Measurements from ENCODE around the gene RNF152. TPM values are rescaled to one million over a fixed set of nuclear protein-coding genes. Genes with fewer than 3 reads are reported as not detected.

Gene RNF152
- total and polyA plus RNA-seq, 2 of the 13 experiments (the other 11 are each of a cell fraction or from before 2014, with no cell fraction given), result 0.04 TPM; not detected in 1

- 0% methylated on average over 3 of the region's 3 CpGs for WGBS (ENCODE audit: low lambda C conversion rate)
- Histone ChIP-seq H2AFZ (ENCODE audit: low read length) (no peak overlapping the region), H3K79me2 (ENCODE audit: insufficient read depth, low read length) (no peaks in the 10 kb centered on the region), H3K9me3 (ENCODE audit: low read length) (no peaks in the 10 kb centered on the region), H3K4me3 (replicated peaks in 1 of 3; ENCODE audit: insufficient read depth in 1 of 3, low read depth in 2 of 3, low read length in 3 of 3) (no peak overlapping the region), H4K20me1 (ENCODE audit: insufficient read depth, low read length) (no peaks in the 10 kb centered on the region), H3K9ac (ENCODE audit: insufficient read depth, low read depth, low read length) (no peak overlapping the region), H3K4me2 (ENCODE audit: low read depth, low read length) (no peak overlapping the region), H3K27me3 (ENCODE audit: control insufficient read depth in 1 of 2, insufficient read depth in 2 of 2, low read length in 2 of 2) (no peaks in the 10 kb centered on the region), H3K4me1 (ENCODE audit: insufficient read depth, low read length) (no peaks in the 10 kb centered on the region), H3K27ac (ENCODE audit: extremely low read length, insufficient read depth, low read length) (no peak overlapping the region), H3K36me3 (replicated peaks in 1 of 2; ENCODE audit: control insufficient read depth in 1 of 2, insufficient read depth in 2 of 2, low read length in 2 of 2) (no peaks in the 10 kb centered on the region)
- no peak for DNase-seq (ENCODE audit: low spot score)
- POLR2A ChIA-PET, result no interaction called here
- BruUV-seq (replicated peaks), result no TSS peak
- intact Hi-C loops (cut with micrococcal nuclease; ENCODE audit: unreplicated experiment) (no loop called here), in situ Hi-C loops (cut with HindIII; ENCODE audit: extremely low pct_ligation_motif_present, low pct_unique_long_range_greater_than_20kb) (no loop called here)
- no peak for ATAC-seq
- CTCF ChIA-PET (ENCODE audit: low intra/inter-chr PET ratio, low total read pairs), result no interaction called here
- no peak for FAIRE-seq
- no peak for TF ChIP-seq NR2F1 (CRISPR knock-in tag; IDR thresholded peaks at IDR 0.05)
- TF ChIP-seq MIXL1 (CRISPR knock-in tag; IDR thresholded peaks at IDR 0.05), result no peak
- no peak for TF ChIP-seq RFXAP (CRISPR knock-in tag; IDR thresholded peaks at IDR 0.05; ENCODE audit: borderline replicate concordance)
- TF ChIP-seq ZNF276 (CRISPR knock-in tag; IDR thresholded peaks at IDR 0.05; ENCODE audit: low read depth), result no peak
- TF ChIP-seq GPN1 (CRISPR knock-in tag; IDR thresholded peaks at IDR 0.05; ENCODE audit: borderline replicate concordance), result no peak
- TF ChIP-seq SPEN (CRISPR knock-in tag; IDR thresholded peaks at IDR 0.05; ENCODE audit: low read depth), result no peak
- no peak for TF ChIP-seq STAT5B (CRISPR knock-in tag; IDR thresholded peaks at IDR 0.05)
These were observed 19.7 kb upstream of the RNF152 start for GRCh38 chr18:61912476-61912875.

DNA sequence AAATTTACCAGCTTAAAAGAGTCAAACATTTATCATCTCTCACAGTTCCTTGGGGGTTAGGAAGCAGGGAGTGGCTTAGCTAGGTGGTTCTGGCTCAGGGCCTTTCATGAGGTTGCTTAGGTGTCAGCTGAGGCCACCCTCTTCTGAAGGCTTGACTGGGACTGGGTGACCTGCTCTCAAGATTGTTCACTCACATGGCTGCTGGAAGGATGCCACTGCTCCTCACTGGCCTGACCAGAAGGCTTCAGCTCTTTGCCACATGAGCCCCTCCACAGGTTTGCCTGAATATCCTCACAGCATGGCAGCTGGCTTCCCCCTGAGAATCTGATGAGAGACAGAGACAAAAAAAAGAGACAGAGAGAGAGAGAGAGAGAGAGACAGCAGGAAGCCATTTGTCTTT lies 17.3 kb upstream of the RNF152 start:
- intact Hi-C loops (cut with micrococcal nuclease; ENCODE audit: unreplicated experiment), result no loop called here
- Histone ChIP-seq H3K4me2 (ENCODE audit: low read depth, low read length) (no peak overlapping the region), H3K9ac (ENCODE audit: insufficient read depth, low read depth, low read length) (no peak overlapping the region), H3K36me3 (replicated peaks in 1 of 2; ENCODE audit: control insufficient read depth in 1 of 2, insufficient read depth in 2 of 2, low read length in 2 of 2) (no peaks in the 10 kb centered on the region), H3K4me3 (replicated peaks in 1 of 3; ENCODE audit: insufficient read depth in 1 of 3, low read depth in 2 of 3, low read length in 3 of 3) (no peak overlapping the region), H3K9me3 (ENCODE audit: low read length) (no peaks in the 10 kb centered on the region), H4K20me1 (ENCODE audit: insufficient read depth, low read length) (no peaks in the 10 kb centered on the region), H2AFZ (ENCODE audit: low read length) (no peak overlapping the region), H3K4me1 (ENCODE audit: insufficient read depth, low read length) (no peaks in the 10 kb centered on the region), H3K27ac (ENCODE audit: extremely low read length, insufficient read depth, low read length) (no peak overlapping the region), H3K79me2 (ENCODE audit: insufficient read depth, low read length) (no peaks in the 10 kb centered on the region), H3K27me3 (ENCODE audit: control insufficient read depth in 1 of 2, insufficient read depth in 2 of 2, low read length in 2 of 2) (no peaks in the 10 kb centered on the region)
- no peak for FAIRE-seq
- ATAC-seq, result no peak
- BruUV-seq (replicated peaks), result no TSS peak
- DNase-seq (ENCODE audit: low spot score), result no peak
- ChIA-PET CTCF (ENCODE audit: low intra/inter-chr PET ratio, low total read pairs) (no interaction called here), POLR2A (no interaction called here)
- in situ Hi-C loops (cut with HindIII; ENCODE audit: extremely low pct_ligation_motif_present, low pct_unique_long_range_greater_than_20kb), result no loop called here
- TF ChIP-seq SPEN (CRISPR knock-in tag; IDR thresholded peaks at IDR 0.05; ENCODE audit: low read depth) (no peak), NONO (IDR thresholded peaks at IDR 0.05) (no peak), NONO (CRISPR knock-in tag; conservative IDR thresholded peaks at IDR 0.05) (no peak), GLI4 (CRISPR knock-in tag; IDR thresholded peaks at IDR 0.05; ENCODE audit: borderline replicate concordance) (no peak), SIX4 (CRISPR knock-in tag; IDR thresholded peaks at IDR 0.05) (no peak), GATA4 (IDR thresholded peaks at IDR 0.05; ENCODE audit: borderline replicate concordance, low read depth) (no peak), SIN3B (IDR thresholded peaks at IDR 0.05; ENCODE audit: low read length) (no peak), MTF2 (CRISPR knock-in tag; IDR thresholded peaks at IDR 0.05; ENCODE audit: borderline replicate concordance) (no peak), WIZ (CRISPR knock-in tag; IDR thresholded peaks at IDR 0.05) (no peak)
- TF ChIP-seq, protein P1, sequence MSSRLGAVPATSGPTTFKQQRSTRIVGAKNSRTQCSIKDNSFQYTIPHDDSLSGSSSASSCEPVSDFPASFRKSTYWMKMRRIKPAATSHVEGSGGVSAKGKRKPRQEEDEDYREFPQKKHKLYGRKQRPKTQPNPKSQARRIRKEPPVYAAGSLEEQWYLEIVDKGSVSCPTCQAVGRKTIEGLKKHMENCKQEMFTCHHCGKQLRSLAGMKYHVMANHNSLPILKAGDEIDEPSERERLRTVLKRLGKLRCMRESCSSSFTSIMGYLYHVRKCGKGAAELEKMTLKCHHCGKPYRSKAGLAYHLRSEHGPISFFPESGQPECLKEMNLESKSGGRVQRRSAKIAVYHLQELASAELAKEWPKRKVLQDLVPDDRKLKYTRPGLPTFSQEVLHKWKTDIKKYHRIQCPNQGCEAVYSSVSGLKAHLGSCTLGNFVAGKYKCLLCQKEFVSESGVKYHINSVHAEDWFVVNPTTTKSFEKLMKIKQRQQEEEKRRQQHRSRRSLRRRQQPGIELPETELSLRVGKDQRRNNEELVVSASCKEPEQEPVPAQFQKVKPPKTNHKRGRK (CRISPR knock-in tag; IDR thresholded peaks at IDR 0.05), result no peak
